HG03520 (cell line): ENCODE data around the gene MALRD1.

Experiments
- ATAC-seq: cut with Tn5 transposase; IDR thresholded peaks from one replicate; pipeline ENCODE4 v1.9.1; 2021; ENCODE audit warnings: mild to moderate bottlenecking, moderate library complexity; ENCODE audit not compliant: unreplicated experiment

MALRD1 gene

GRCh38 chr10:19563388-19564141, 515.0 kb downstream of the MALRD1 start:
- ATAC-seq: no peak

GRCh38 chr10:19570120-19570519, 521.5 kb downstream of the MALRD1 start:
- ATAC-seq: no peak

GRCh38 chr10:19570991-19571390, 522.4 kb downstream of the MALRD1 start:
- no peak for ATAC-seq

- no peak for ATAC-seq
Measured at GRCh38 chr10:19572056-19572455, 523.5 kb downstream of the MALRD1 start.

DNA sequence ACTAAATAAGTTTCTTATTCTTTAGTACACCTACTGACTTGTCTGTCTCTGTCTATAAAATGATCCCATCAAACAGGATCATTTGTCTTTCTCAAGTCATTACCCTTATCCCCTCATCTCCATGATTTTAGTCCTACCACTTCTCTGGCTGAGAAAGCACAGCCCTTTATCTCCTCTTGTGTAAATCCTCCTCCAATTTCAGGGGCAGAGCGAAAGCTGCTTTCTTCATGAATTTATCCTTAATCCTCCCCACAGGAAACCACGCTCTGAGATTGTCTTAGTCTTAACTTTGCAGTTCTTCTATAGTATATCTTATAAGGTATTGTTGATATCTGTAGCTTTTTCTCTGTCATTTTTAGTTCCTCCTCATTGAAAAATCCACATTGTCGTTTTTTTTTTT, 528.0 kb downstream of the MALRD1 start:
- no peak for ATAC-seq

- ATAC-seq: no peak
Measured at GRCh38 chr10:19577381-19577780, 528.8 kb downstream of the MALRD1 start.

DNA sequence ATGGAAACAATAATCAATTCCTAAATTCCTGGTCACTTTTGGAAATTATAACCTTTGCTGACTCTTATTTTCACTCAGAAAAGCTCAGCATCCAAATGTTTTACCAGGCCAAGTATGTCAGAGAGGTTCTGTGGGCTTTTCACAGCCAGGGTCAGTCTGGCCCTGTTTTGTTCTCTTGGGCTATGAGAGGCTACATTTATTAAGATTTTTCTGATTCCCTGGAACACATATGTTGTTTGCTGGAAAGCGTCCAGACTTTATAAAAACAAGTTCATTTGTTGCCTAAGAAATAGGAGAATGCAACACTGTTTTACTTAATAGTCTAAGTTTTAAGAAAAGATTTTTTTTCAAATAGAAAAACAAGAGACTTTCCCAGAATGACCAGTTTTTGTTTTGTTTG, 529.2 kb downstream of the MALRD1 start:
- no peak for ATAC-seq

GRCh38 chr10:19578571-19578970, 530.0 kb downstream of the MALRD1 start:
- no peak for ATAC-seq

- ATAC-seq: no peak
Measured at GRCh38 chr10:19579761-19580545, 531.4 kb downstream of the MALRD1 start.

DNA sequence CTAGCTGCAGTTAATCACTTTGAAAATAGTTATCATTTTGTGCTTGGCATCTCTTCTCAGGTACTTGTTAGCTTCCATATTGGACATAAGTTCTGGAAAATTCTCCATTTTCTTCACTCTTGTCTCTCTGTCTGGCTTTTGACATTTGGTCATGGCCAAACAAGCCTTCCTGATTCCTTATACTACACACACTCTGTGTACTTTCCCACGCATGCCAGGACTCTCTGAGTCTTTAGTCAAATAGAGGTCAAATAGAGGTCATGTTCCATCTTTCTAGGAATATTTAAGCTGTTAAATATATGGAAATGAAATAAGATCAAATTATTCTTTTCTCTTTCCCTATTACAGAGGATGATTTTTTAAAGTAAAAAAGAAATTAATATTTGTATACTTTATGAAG, 532.1 kb downstream of the MALRD1 start:
- ATAC-seq: no peak

- no peak for ATAC-seq
Measured at GRCh38 chr10:19588608-19589007, 540.0 kb downstream of the MALRD1 start.

DNA sequence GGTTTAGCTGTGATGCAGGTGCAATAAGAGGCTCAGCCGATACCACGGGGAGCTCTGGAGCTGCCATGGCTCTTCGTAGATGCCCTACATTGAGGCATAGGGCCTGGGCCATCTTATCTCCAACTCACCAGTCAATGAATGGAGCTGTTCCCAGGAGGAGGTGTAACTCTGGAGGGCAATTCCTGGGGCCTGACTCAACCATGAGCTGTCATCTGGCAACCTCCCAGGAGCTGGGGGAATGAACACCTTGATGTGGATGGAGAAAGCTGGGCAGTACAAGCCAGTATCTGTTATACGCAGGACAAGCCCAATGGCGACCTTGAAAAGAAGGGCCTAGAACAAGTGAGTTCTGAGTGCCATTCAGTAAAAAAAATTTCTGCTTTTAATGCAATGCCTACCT, 543.7 kb downstream of the MALRD1 start:
- ATAC-seq: no peak

DNA sequence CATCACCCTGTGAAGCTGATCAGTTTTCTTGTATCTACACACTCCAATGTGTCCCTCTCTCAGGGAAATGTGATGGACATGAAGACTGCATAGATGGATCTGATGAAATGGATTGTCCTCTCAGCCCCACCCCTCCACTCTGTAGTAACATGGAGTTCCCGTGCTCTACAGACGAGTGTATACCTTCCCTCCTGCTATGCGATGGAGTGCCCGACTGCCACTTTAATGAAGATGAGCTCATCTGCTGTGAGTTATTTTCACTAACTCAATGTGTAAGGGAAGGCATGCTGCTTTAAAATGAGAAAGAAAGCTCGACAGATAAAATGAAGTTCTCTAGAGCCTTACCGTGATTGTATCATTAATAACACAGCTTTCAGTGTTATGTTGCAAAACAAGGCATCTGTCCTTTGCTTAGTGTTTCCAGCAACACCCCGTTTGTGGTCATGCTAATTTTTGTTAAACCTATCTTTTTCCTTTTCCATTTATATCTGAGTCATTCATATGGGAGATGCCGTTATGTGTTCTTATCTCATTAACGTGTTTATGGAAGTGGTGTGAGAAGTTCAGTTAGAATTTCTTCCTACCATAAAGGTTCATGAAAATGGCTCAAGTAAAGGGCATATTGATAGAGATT, 546.7 kb downstream of the MALRD1 start:
- ATAC-seq: no peak

DNA sequence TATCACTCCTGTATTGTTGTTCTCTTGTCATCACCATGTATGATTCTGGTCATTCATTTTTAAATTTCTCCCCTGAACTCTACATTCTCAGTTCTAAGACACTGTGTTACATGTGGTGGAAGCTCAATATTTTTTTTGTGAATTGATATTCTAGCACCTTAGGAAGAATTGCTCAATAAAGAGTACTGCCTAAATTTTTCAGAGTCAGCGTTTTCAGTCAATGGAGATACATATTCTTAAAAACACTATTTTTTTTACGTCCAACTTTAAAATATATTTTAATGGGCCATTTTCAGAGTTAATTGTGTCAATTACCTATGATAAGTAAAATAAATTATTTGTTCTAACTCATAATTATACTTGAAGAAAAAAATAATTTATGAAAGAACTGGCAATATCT, 557.2 kb downstream of the MALRD1 start:
- ATAC-seq: no peak

GRCh38 chr10:19606968-19607367, 558.4 kb downstream of the MALRD1 start:
- no peak for ATAC-seq

- no peak for ATAC-seq
Measured at GRCh38 chr10:19611775-19612174, 563.2 kb downstream of the MALRD1 start.

- ATAC-seq: no peak
Measured at GRCh38 chr10:19616966-19617365, 568.4 kb downstream of the MALRD1 start.

GRCh38 chr10:19620811-19621210, 572.2 kb downstream of the MALRD1 start:
- ATAC-seq: no peak

GRCh38 chr10:19623321-19623720, 574.7 kb downstream of the MALRD1 start:
- no peak for ATAC-seq

- ATAC-seq: no peak
Measured at GRCh38 chr10:19626156-19626555, 577.6 kb downstream of the MALRD1 start.

- ATAC-seq: no peak
Measured at GRCh38 chr10:19628767-19629560, 580.4 kb downstream of the MALRD1 start.
